NCI-H146 treated with DMSO at 0.1 percent for 48 hours (cell line): ENCODE data around the gene LTBP1.

Experiments used
- DNase-seq: peaks from one replicate; lab custom pipeline; 2025; ENCODE audit not compliant: unreplicated experiment; lab: John Stamatoyannopoulos, UW

LTBP1 gene

GRCh38 chr2:33444967-33445366 is 498.2 kb downstream of the LTBP1 start:
- no peak for DNase-seq

GRCh38 chr2:33448220-33448899 is 501.6 kb downstream of the LTBP1 start:
- DNase-seq, result no peak
